Thyroid gland (tissue), 4 donors: Measurements from ENCODE around the gene ARL3.

ENCODE experiments used
- POLR2A ChIP-seq, 2 donors: fragments of 450-650 bp; IDR thresholded peaks; one replicate each; pipeline ENCODE4 v1.6.1; 2017; ENCODE audit warnings: antibody characterized with exemption in 2 of 2, mild to moderate bottlenecking in 2 of 2, moderate library complexity in 1 of 2
- TF ChIP-seq, protein P1 (sequence below), 6 experiments: fragments of 200-600 bp in 3 of 6; fragments of 450-650 bp in 3 of 6; sonication (generic) in 3 of 6; IDR thresholded peaks; one replicate each; pipeline ENCODE4 v1.5.1; 2016 to 2019; ENCODE audit warnings: antibody characterized with exemption in 6 of 6, mild to moderate bottlenecking in 2 of 6, inconsistent platforms in 1 of 6, moderate library complexity in 1 of 6

DNA sequence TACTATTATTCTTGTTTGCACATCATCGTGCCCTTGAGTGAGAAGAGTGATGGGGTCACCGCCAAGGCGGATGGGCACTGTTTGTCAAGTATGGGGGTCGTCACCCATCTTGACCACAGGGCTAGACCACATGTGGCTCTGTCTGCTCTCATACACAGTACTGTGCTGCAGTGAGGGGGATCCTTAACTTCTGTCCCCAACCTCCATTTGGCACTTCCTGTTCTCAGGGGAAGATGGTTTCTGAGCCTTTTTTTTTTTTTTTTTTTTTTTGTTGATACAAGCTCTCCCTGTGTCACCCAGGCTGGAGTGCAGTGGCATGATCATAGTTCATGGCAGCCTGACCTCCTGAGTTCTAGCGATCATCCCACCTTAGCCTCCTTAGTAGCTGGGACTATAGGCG lies 43.1 kb upstream of the ARL3 start:
- TF ChIP-seq, protein P1, sequence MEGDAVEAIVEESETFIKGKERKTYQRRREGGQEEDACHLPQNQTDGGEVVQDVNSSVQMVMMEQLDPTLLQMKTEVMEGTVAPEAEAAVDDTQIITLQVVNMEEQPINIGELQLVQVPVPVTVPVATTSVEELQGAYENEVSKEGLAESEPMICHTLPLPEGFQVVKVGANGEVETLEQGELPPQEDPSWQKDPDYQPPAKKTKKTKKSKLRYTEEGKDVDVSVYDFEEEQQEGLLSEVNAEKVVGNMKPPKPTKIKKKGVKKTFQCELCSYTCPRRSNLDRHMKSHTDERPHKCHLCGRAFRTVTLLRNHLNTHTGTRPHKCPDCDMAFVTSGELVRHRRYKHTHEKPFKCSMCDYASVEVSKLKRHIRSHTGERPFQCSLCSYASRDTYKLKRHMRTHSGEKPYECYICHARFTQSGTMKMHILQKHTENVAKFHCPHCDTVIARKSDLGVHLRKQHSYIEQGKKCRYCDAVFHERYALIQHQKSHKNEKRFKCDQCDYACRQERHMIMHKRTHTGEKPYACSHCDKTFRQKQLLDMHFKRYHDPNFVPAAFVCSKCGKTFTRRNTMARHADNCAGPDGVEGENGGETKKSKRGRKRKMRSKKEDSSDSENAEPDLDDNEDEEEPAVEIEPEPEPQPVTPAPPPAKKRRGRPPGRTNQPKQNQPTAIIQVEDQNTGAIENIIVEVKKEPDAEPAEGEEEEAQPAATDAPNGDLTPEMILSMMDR (IDR thresholded peaks at IDR 0.05): no peak
- TF ChIP-seq POLR2A (IDR thresholded peaks at IDR 0.05): no peak
